Measurements from ENCODE around the gene PHB1.

PHB1 gene

DNA sequence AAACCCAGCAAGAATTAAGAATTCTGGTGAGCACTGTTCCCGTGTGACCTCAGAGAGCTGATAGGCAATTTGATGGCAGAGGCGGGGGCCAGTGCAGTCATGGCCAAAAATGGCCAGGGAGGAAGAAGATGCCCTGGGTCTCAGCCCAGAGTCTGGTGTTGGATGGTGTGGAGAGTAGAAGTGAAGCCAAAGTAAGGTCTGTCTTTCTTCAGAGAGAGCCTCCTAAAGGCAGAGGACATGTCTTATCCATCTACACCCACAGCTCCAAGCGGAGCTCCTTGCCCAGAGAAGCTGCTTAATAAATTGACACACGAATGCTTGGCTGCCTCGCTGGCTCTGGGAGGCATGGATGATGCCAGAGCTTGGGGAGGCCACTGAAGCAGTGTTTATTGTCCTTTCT, 32.9 kb downstream of the PHB1 start:
- H3K4me1 ChIP-seq (ENCODE audit: control insufficient read depth in 2 of 2, insufficient read depth in 2 of 2, low read length in 2 of 2) = no peaks in the 10 kb centered on the region
- no peak overlapping the region for H3K9ac ChIP-seq (ENCODE audit: low read depth in 1 of 2, low read length in 2 of 2)
- no peak overlapping the region for H3K4me3 ChIP-seq (ENCODE audit: low read length in 2 of 2)
- no peaks in the 10 kb centered on the region for H3K9me3 ChIP-seq (ENCODE audit: control insufficient read depth in 2 of 2, low read length in 2 of 2)
- H3K36me3 ChIP-seq (ENCODE audit: control insufficient read depth in 2 of 2, insufficient read depth in 2 of 2, low read length in 2 of 2) = no peaks in the 10 kb centered on the region
- H3K27me3 ChIP-seq (ENCODE audit: control insufficient read depth in 2 of 2, insufficient read depth in 2 of 2, low read length in 2 of 2) = peaks cover 0 to 3% of the 10 kb centered on the region in 2 donors
- H3K27ac ChIP-seq (ENCODE audit: low read depth in 2 of 2, low read length in 2 of 2) = no peak overlapping the region

DNA sequence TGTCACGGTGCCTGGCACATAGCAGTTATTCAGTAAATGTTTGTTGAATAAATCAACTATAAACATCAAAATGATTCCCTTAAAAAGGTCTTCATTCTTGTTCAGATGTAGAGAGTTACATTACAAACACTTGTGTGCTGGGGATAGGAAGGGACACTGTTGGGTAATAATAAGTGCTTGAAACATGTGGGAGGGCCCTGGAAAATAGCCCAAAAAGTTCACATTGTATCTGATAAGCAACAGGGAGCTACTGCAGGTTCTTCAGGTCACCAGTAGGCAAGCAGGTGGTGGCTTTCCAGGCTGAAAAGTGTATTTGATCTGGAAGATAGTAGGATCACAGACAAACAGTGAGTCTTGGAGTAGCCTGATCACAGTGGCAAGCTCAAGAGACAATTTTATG, 33.6 kb downstream of the PHB1 start:
- Histone ChIP-seq H3K4me3 (ENCODE audit: low read length in 2 of 2) (no peak overlapping the region), H3K9me3 (ENCODE audit: control insufficient read depth in 2 of 2, low read length in 2 of 2) (no peaks in the 10 kb centered on the region), H3K36me3 (ENCODE audit: control insufficient read depth in 2 of 2, insufficient read depth in 2 of 2, low read length in 2 of 2) (no peaks in the 10 kb centered on the region), H3K4me1 (ENCODE audit: control insufficient read depth in 2 of 2, insufficient read depth in 2 of 2, low read length in 2 of 2) (no peaks in the 10 kb centered on the region), H3K9ac (ENCODE audit: low read depth in 1 of 2, low read length in 2 of 2) (no peak overlapping the region), H3K27me3 (ENCODE audit: control insufficient read depth in 2 of 2, insufficient read depth in 2 of 2, low read length in 2 of 2) (peaks cover 0 to 3% of the 10 kb centered on the region in 2 donors), H3K27ac (ENCODE audit: low read depth in 2 of 2, low read length in 2 of 2) (no peak overlapping the region)

DNA sequence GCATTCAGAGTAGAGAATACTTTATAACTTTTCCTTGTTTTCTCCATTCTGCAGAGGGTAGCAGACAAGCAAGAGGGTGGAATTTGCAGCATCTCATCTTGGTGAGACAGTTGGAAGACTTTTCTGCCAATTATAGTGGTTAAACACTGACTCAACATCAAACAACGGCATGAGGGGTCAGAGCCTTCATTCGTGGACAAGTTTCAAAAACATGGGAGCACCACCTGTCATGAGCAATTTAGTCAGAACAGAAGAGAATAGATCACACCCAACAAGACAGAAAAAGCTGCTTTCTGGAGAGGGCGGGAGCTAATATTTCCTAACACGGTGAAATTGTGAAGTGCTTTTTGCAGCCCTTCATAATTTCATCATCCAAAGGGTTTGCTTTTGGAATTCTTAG, 34.8 kb downstream of the PHB1 start:
- H3K36me3 ChIP-seq (ENCODE audit: control insufficient read depth in 2 of 2, insufficient read depth in 2 of 2, low read length in 2 of 2) = no peaks in the 10 kb centered on the region
- no peak overlapping the region for H3K4me3 ChIP-seq (ENCODE audit: low read length in 2 of 2)
- peaks cover 0 to 3% of the 10 kb centered on the region in 2 donors for H3K27me3 ChIP-seq (ENCODE audit: control insufficient read depth in 2 of 2, insufficient read depth in 2 of 2, low read length in 2 of 2)
- H3K9ac ChIP-seq (ENCODE audit: low read depth in 1 of 2, low read length in 2 of 2) = no peak overlapping the region
- no peaks in the 10 kb centered on the region for H3K9me3 ChIP-seq (ENCODE audit: control insufficient read depth in 2 of 2, low read length in 2 of 2)
- no peaks in the 10 kb centered on the region for H3K4me1 ChIP-seq (ENCODE audit: control insufficient read depth in 2 of 2, insufficient read depth in 2 of 2, low read length in 2 of 2)
- H3K27ac ChIP-seq (ENCODE audit: low read depth in 2 of 2, low read length in 2 of 2) = no peak overlapping the region

DNA sequence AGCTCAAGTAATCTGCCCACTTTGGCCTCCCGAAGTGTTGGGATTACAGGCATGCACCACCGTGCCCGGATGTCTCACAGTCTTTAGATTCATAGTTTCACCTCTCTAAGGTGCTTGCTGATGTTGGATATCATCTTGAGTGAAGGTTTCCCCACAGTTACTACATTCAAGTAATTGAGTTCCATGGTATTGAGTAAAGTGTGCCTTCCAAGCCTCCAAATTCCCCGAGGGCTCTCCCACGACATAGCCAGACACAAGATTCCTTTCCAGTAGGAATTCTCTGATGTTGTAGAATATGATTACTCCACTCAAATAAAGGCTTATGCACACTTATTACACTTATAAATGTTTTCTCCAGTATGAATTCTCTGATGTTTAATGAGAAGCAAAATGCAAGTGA, 36.4 kb downstream of the PHB1 start:
- Histone ChIP-seq H3K27ac (ENCODE audit: low read depth in 2 of 2, low read length in 2 of 2) (no peak overlapping the region), H3K4me1 (ENCODE audit: control insufficient read depth in 2 of 2, insufficient read depth in 2 of 2, low read length in 2 of 2) (no peaks in the 10 kb centered on the region)

DNA sequence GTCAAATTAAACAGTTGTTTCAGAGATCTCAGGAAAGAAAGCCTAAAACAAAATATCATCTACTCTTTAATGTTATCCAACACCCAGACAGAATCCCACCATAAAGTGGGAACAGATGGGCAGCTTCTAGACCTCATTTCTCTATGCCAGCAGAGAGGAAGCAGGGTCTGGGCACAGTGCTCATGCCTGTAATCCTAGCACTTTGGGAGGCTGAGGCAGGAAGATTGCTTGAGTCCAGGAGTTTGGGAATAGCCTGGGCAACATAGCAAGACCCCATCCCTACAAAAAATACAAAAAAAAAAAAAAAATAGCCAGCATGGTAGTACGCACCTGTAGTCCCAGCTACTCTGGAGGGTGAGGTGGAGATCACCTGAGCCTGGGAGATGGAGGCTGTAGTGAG, 39.1 kb downstream of the PHB1 start:
- Histone ChIP-seq H3K9ac (ENCODE audit: low read depth in 1 of 2, low read length in 2 of 2) (no peak overlapping the region), H3K36me3 (ENCODE audit: control insufficient read depth in 2 of 2, insufficient read depth in 2 of 2, low read length in 2 of 2) (no peaks in the 10 kb centered on the region), H3K4me3 (ENCODE audit: low read length in 2 of 2) (no peak overlapping the region), H3K27me3 (ENCODE audit: control insufficient read depth in 2 of 2, insufficient read depth in 2 of 2, low read length in 2 of 2) (no peaks in the 10 kb centered on the region), H3K27ac (ENCODE audit: low read depth in 2 of 2, low read length in 2 of 2) (no peak overlapping the region), H3K4me1 (ENCODE audit: control insufficient read depth in 2 of 2, insufficient read depth in 2 of 2, low read length in 2 of 2) (no peaks in the 10 kb centered on the region), H3K9me3 (ENCODE audit: control insufficient read depth in 2 of 2, low read length in 2 of 2) (no peaks in the 10 kb centered on the region)

More for the DNA sequence above, 36.4 kb downstream of the PHB1 start:
- Histone ChIP-seq H3K4me3 (ENCODE audit: low read length in 2 of 2) (no peak overlapping the region), H3K36me3 (ENCODE audit: control insufficient read depth in 2 of 2, insufficient read depth in 2 of 2, low read length in 2 of 2) (no peaks in the 10 kb centered on the region), H3K9me3 (ENCODE audit: control insufficient read depth in 2 of 2, low read length in 2 of 2) (no peaks in the 10 kb centered on the region), H3K9ac (ENCODE audit: low read depth in 1 of 2, low read length in 2 of 2) (no peak overlapping the region), H3K27me3 (ENCODE audit: control insufficient read depth in 2 of 2, insufficient read depth in 2 of 2, low read length in 2 of 2) (peaks cover 0 to 2% of the 10 kb centered on the region in 2 donors)

DNA sequence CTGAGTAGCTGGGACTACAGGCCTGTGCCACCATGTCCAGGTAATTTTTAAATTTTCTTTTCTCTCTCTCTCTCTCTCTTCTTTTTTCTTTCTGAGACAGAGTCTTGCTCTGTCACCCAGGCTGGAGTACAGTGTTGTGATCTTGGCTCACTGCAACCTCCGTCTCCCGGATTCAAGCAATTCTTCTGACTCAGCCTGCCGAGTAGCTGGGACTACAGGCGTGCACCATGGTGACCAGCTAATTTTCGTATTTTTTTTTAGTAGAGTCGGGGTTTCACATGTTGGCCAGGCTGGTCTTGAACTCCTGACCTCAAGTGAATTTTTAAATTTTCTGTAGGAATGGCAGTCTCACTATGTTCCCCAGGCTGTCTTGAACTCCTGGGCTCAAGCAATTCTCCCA, 41.6 kb downstream of the PHB1 start:
- Histone ChIP-seq H3K4me3 (ENCODE audit: low read length in 2 of 2) (no peak overlapping the region), H3K9me3 (ENCODE audit: control insufficient read depth in 2 of 2, low read length in 2 of 2) (no peaks in the 10 kb centered on the region), H3K27ac (ENCODE audit: low read depth in 2 of 2, low read length in 2 of 2) (no peak overlapping the region), H3K27me3 (ENCODE audit: control insufficient read depth in 2 of 2, insufficient read depth in 2 of 2, low read length in 2 of 2) (no peaks in the 10 kb centered on the region), H3K9ac (ENCODE audit: low read depth in 1 of 2, low read length in 2 of 2) (no peak overlapping the region), H3K4me1 (ENCODE audit: control insufficient read depth in 2 of 2, insufficient read depth in 2 of 2, low read length in 2 of 2) (no peaks in the 10 kb centered on the region), H3K36me3 (ENCODE audit: control insufficient read depth in 2 of 2, insufficient read depth in 2 of 2, low read length in 2 of 2) (no peaks in the 10 kb centered on the region)

DNA sequence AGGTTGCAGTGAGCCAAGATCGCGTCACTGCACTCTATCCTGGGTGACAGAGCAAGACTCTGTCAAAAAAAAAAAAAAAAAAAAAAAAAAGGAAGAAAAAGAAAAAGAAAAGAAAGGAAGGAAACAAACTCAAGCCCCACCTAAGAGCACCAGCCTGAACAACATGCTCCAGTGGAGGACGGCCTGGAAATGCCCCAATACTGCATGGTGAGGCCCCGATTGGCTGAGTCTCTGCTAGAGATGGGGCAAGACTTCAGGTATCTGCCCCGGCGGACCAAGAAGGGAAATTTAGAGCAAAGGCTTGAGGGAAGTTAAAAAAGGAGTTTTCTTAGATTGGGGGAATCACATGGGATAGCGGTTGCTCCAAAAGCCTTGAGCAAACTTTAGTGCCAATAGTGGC, 42.3 kb downstream of the PHB1 start:
- H3K4me1 ChIP-seq (ENCODE audit: control insufficient read depth in 2 of 2, insufficient read depth in 2 of 2, low read length in 2 of 2) = no peaks in the 10 kb centered on the region
- H3K4me3 ChIP-seq (ENCODE audit: low read length in 2 of 2) = no peak overlapping the region
- no peaks in the 10 kb centered on the region for H3K9me3 ChIP-seq (ENCODE audit: control insufficient read depth in 2 of 2, low read length in 2 of 2)
- H3K27ac ChIP-seq (ENCODE audit: low read depth in 2 of 2, low read length in 2 of 2) = no peak overlapping the region
- no peaks in the 10 kb centered on the region for H3K27me3 ChIP-seq (ENCODE audit: control insufficient read depth in 2 of 2, insufficient read depth in 2 of 2, low read length in 2 of 2)
- no peaks in the 10 kb centered on the region for H3K36me3 ChIP-seq (ENCODE audit: control insufficient read depth in 2 of 2, insufficient read depth in 2 of 2, low read length in 2 of 2)
- no peak overlapping the region for H3K9ac ChIP-seq (ENCODE audit: low read depth in 1 of 2, low read length in 2 of 2)

DNA sequence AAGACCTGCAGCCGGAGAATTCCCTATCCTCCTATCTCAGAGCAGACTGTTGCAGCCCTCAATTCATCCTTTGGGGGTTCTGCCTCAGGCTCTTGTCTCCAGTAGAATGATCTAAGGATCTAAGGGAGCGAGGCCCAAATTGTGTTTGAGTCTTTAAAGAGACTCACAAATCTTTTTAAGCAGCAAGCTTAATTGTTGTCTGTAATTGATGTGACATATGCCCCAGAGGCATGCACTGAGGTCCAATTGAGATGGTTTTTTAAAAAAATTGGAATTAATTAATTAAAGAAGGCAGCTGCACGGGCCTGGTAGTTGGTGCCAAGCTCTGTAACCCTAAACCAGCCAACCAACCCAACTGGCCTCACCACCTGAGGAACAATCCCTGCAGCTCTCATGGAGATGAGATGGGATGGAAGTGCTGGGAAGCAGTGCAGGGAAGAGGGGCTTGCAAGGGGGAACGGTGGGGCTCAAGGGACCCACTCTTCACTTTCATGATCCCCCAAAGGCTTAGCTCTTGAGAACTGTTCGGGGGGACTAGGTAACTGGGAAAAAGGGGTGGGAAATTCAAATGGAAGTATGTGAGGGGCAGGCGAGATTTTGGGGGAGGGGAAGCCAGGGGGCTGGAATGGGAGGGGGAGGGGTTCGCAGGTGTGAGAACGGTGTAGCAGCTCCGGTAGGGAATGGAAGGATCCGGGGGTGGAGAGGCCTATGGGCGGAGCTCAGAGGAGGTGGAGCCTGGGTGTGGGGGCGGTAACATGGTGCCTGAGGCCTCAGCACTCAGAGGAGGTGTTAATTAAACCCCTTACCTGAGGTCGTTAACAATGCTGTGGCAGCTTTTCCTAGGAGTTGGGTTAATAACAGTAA, 43.5 kb downstream of the PHB1 start:
- Histone ChIP-seq H3K27ac (ENCODE audit: low read depth in 2 of 2, low read length in 2 of 2) (no peak overlapping the region), H3K4me3 (ENCODE audit: low read length in 2 of 2) (no peak overlapping the region), H3K9ac (ENCODE audit: low read depth in 1 of 2, low read length in 2 of 2) (no peak overlapping the region), H3K27me3 (ENCODE audit: control insufficient read depth in 2 of 2, insufficient read depth in 2 of 2, low read length in 2 of 2) (no peaks in the 10 kb centered on the region), H3K36me3 (ENCODE audit: control insufficient read depth in 2 of 2, insufficient read depth in 2 of 2, low read length in 2 of 2) (no peaks in the 10 kb centered on the region), H3K4me1 (ENCODE audit: control insufficient read depth in 2 of 2, insufficient read depth in 2 of 2, low read length in 2 of 2) (no peaks in the 10 kb centered on the region), H3K9me3 (ENCODE audit: control insufficient read depth in 2 of 2, low read length in 2 of 2) (no peaks in the 10 kb centered on the region)

DNA sequence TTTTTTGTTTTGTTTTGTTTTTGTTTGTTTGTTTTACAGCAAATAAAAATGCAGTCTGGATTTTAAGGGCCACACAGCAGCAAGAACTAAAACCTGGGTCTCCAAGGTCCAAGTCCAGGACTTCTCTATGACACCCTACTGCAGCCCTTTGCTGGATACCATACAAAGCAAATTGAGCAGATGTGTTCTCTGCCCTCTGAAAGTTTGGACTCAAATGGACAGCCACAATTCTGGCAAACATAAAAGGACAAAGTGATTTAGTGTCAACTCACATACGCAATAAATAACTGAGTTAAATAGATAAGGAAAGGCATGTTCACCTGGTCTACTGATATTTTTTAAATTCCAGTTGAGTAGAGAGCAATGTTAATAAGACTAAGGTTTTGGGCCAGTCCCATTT, 44.9 kb downstream of the PHB1 start:
- no peaks in the 10 kb centered on the region for H3K27me3 ChIP-seq (ENCODE audit: control insufficient read depth in 2 of 2, insufficient read depth in 2 of 2, low read length in 2 of 2)
- no peaks in the 10 kb centered on the region for H3K36me3 ChIP-seq (ENCODE audit: control insufficient read depth in 2 of 2, insufficient read depth in 2 of 2, low read length in 2 of 2)
- H3K9ac ChIP-seq (ENCODE audit: low read depth in 1 of 2, low read length in 2 of 2) = no peak overlapping the region
- H3K4me3 ChIP-seq (ENCODE audit: low read length in 2 of 2) = no peak overlapping the region
- no peak overlapping the region for H3K27ac ChIP-seq (ENCODE audit: low read depth in 2 of 2, low read length in 2 of 2)
- no peaks in the 10 kb centered on the region for H3K9me3 ChIP-seq (ENCODE audit: control insufficient read depth in 2 of 2, low read length in 2 of 2)
- no peaks in the 10 kb centered on the region for H3K4me1 ChIP-seq (ENCODE audit: control insufficient read depth in 2 of 2, insufficient read depth in 2 of 2, low read length in 2 of 2)

DNA sequence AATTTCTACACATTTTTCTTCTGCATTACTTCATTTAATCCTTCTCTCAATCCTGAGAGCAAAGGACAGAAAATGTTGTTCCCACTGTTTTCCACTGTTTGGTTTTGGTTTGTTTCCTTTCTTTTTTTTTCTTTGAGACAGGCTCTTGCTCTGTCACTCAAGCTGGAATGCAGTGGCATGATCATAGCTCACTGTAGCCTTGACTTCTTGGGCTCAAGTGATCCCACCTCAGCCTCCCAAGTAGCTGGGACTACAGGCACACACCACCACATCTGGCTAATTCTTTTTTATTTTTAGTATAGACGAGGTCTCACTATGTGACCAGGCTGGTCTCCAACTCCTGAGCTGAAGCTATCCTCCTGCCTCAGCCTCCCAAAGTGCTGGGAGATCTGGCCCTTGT, 45.6 kb downstream of the PHB1 start:
- no peaks in the 10 kb centered on the region for H3K4me1 ChIP-seq (ENCODE audit: control insufficient read depth in 2 of 2, insufficient read depth in 2 of 2, low read length in 2 of 2)
- no peak overlapping the region for H3K4me3 ChIP-seq (ENCODE audit: low read length in 2 of 2)
- no peaks in the 10 kb centered on the region for H3K9me3 ChIP-seq (ENCODE audit: control insufficient read depth in 2 of 2, low read length in 2 of 2)
- no peak overlapping the region for H3K9ac ChIP-seq (ENCODE audit: low read depth in 1 of 2, low read length in 2 of 2)
- H3K27ac ChIP-seq (ENCODE audit: low read depth in 2 of 2, low read length in 2 of 2) = no peak overlapping the region
- no peaks in the 10 kb centered on the region for H3K27me3 ChIP-seq (ENCODE audit: control insufficient read depth in 2 of 2, insufficient read depth in 2 of 2, low read length in 2 of 2)
- no peaks in the 10 kb centered on the region for H3K36me3 ChIP-seq (ENCODE audit: control insufficient read depth in 2 of 2, insufficient read depth in 2 of 2, low read length in 2 of 2)
